HepG2 (cell line): ENCODE measurements around the gene PCDHB10. TPM values are rescaled to one million over a fixed set of nuclear protein-coding genes. Genes with fewer than 3 reads are reported as not detected.
"Not testable (repeated sequence)": the region's sequence is repeated elsewhere in the genome, so short reads cannot be mapped to it uniquely, and the experiment has no call there.

Source experiments
- ATAC-seq: fragments of 200-7000 bp; cut with Tn5 transposase; 3 replicates; pipeline ENCODE4 v1.9.1; 2020; ENCODE audit warnings: mild to moderate bottlenecking, moderate library complexity
- BruUV-seq: library from RNA; stranded (reverse); fragments of 400-500 nt; replicated peaks from 2 replicates; lab custom pipeline; 2021; lab: Mats Ljungman, UMichigan
- CTCF ChIA-PET: fragments of 300-600 bp; formaldehyde crosslinking; extraction: SDS; loops from one replicate; lab custom pipeline; 2021; ENCODE audit warnings: low total read pairs, inconsistent platforms, low intra/inter-chr PET ratio; lab: Yijun Ruan, JAX
- POLR2A ChIA-PET: fragments of 350-600 bp; sonication (Branson Sonifier 250); formaldehyde crosslinking; loops from one replicate; lab custom pipeline; 2020; ENCODE audit warnings: antibody characterized with exemption, inconsistent platforms; lab: Yijun Ruan, JAX
- DNase-seq: peaks from one replicate; pipeline ENCODE4 v3.0.0-alpha.2; 2015; ENCODE audit warnings: low spot score
- FAIRE-seq: peaks from 3 replicates; lab custom pipeline; 2011; peaks lifted over from hg19 to GRCh38; lab: Jason Lieb, UNC
- H2AFZ ChIP-seq: one replicate; pipeline ENCODE4 v1.6.1; 2011; ENCODE audit warnings: low read length, inconsistent platforms
- H3K27ac ChIP-seq: fragments of 300-600 bp; 3 replicates; pipeline ENCODE4 v1.8.0; 2011; ENCODE audit warnings: mixed run types, mild to moderate bottlenecking, mixed read lengths, low read length, inconsistent platforms; ENCODE audit not compliant: insufficient read depth; ENCODE audit errors: extremely low read length
- H3K27me3 ChIP-seq, 2 experiments: fragments of 200-600 bp in 1 of 2; 2 replicates in 1 of 2; 3 replicates in 1 of 2; pipeline versions ENCODE4 v1.6.0 to v1.8.0; 2011; ENCODE audit warnings: low read length in 2 of 2, mild to moderate bottlenecking in 2 of 2, moderate library complexity in 2 of 2, inconsistent platforms in 1 of 2; ENCODE audit not compliant: insufficient read depth in 2 of 2, control insufficient read depth in 1 of 2
- H3K36me3 ChIP-seq, 2 experiments: fragments of 200-600 bp in 1 of 2; replicated peaks in 1 of 2; 2 replicates in 1 of 2; 3 replicates in 1 of 2; pipeline versions ENCODE4 v1.5.1 to v1.8.0; 2011; ENCODE audit warnings: low read length in 2 of 2, inconsistent platforms in 1 of 2; ENCODE audit not compliant: insufficient read depth in 2 of 2, control insufficient read depth in 1 of 2
- H3K4me1 ChIP-seq: 2 replicates; pipeline ENCODE4 v1.5.1; 2012; ENCODE audit warnings: low read length, inconsistent platforms; ENCODE audit not compliant: insufficient read depth
- H3K4me2 ChIP-seq: 2 replicates; pipeline ENCODE4 v1.6.0; 2011; ENCODE audit warnings: low read depth, low read length, inconsistent platforms
- H3K4me3 ChIP-seq, 3 experiments: fragments of 200-600 bp in 1 of 3; sonication (generic), shearing (Covaris generic) in 1 of 3; replicated peaks in 1 of 3; 2 replicates each; pipeline ENCODE4 v1.5.1; 2011 to 2016; ENCODE audit warnings: low read length in 3 of 3, inconsistent platforms in 2 of 3, low read depth in 2 of 3, mild to moderate bottlenecking in 2 of 3, control low read depth in 1 of 3, mixed read lengths in 1 of 3; ENCODE audit not compliant: insufficient read depth in 1 of 3
- H3K79me2 ChIP-seq: one replicate; pipeline ENCODE4 v1.6.1; 2011; ENCODE audit warnings: low read length, inconsistent platforms; ENCODE audit not compliant: insufficient read depth
- H3K9ac ChIP-seq: 2 replicates; pipeline ENCODE4 v1.6.0; 2011; ENCODE audit warnings: mild to moderate bottlenecking, low read depth, low read length, inconsistent platforms; ENCODE audit not compliant: insufficient read depth
- H3K9me3 ChIP-seq: 2 replicates; pipeline ENCODE4 v1.5.1; 2012; ENCODE audit warnings: mild to moderate bottlenecking, low read length
- H4K20me1 ChIP-seq: 2 replicates; pipeline ENCODE4 v1.6.0; 2011; ENCODE audit warnings: inconsistent platforms, mild to moderate bottlenecking, low read length, moderate library complexity; ENCODE audit not compliant: insufficient read depth
- ATF7 ChIP-seq, 2 experiments: fragments of 450-650 bp in 1 of 2; sonication (generic) in 1 of 2; formaldehyde crosslinking in 1 of 2; IDR thresholded peaks; 2 replicates each; pipeline versions ENCODE4 v1.4.0 to v1.6.1; 2016 to 2020; ENCODE audit warnings: antibody characterized with exemption in 1 of 2, mild to moderate bottlenecking in 1 of 2, missing genetic modification reagents in 1 of 2
- CEBPB ChIP-seq: IDR thresholded peaks from 2 replicates; pipeline ENCODE4 v1.6.1; 2011; ENCODE audit warnings: low read depth, low read length, improper control_type of control experiment, borderline replicate concordance
- RELA ChIP-seq: sonication (generic); formaldehyde crosslinking; IDR thresholded peaks from 2 replicates; pipeline ENCODE4 v1.4.0; 2020; ENCODE audit warnings: missing genetic modification reagents
- WGBS: methylation state at CpG from one replicate; pipeline ENCODE4 v1.1.6; 2017; ENCODE audit warnings: low lambda C conversion rate; 5-methylcytosine and 5-hydroxymethylcytosine counted together
- in situ Hi-C: cut with HindIII; loops from 2 replicates; pipeline ENCODE4 v1.10.0; 2017; ENCODE audit warnings: low pct_unique_long_range_greater_than_20kb; ENCODE audit not compliant: extremely low pct_ligation_motif_present
- intact Hi-C: fragments of 100-400 bp; cut with micrococcal nuclease; formaldehyde crosslinking; loops from one replicate; pipeline ENCODE4 v1.10.0; 2022; ENCODE audit not compliant: unreplicated experiment
- polyA plus RNA-seq, 8 experiments: library from polyadenylated mRNA; depleted of rRNA in 3 of 8; stranded (reverse) in 7 of 8; unstranded in 1 of 8; fragments of >200 nt; fragmentation: Illumina TruSeq in 4 of 8; extraction: Trizol in 4 of 8; gene quantifications; 2 replicates each; pipeline versions ENCODE4 v1.2.1 to v1.2.3, GENCODE V29; 2011 to 2016; ENCODE audit warnings: low read depth in 4 of 8, missing spikeins in 1 of 8, mixed read lengths in 1 of 8; ENCODE audit not compliant: insufficient read depth in 1 of 8
- total RNA-seq, 5 experiments: library from RNA; depleted of rRNA; stranded (reverse); fragments of >200 nt; fragmentation: Illumina TruSeq; extraction: Trizol; gene quantifications; 2 replicates each; pipeline ENCODE4 v1.2.3, GENCODE V29; 2016; ENCODE audit warnings: low read depth in 1 of 5

PCDHB10 gene
- total and polyA plus RNA-seq, 2 of the 13 experiments (the other 11 are each of a cell fraction or from before 2014, with no cell fraction given) = 0.05 TPM; not detected in 1

- POLR2A ChIA-PET, in situ Hi-C loops, BruUV-seq, intact Hi-C loops, H3K4me1 ChIP-seq, H3K4me2 ChIP-seq, H3K9me3 ChIP-seq, H3K36me3 ChIP-seq, H4K20me1 ChIP-seq, H3K27me3 ChIP-seq, CTCF ChIA-PET, H3K9ac ChIP-seq, H2AFZ ChIP-seq, DNase-seq, ATAC-seq, H3K79me2 ChIP-seq, H3K4me3 ChIP-seq, H3K27ac ChIP-seq, FAIRE-seq: not testable (repeated sequence)
- WGBS = 79% methylated on average over 33 of the region's 79 CpGs
Observed at GRCh38 chr5:141174291-141175104, 17.7 kb upstream of the PCDHB10 start.

GRCh38 chr5:141175933-141176332 lies 16.2 kb upstream of the PCDHB10 start:
- FAIRE-seq = no peak
- no peak for DNase-seq
- Histone ChIP-seq H3K79me2 (no peaks in the 10 kb centered on the region), H3K9ac (no peak overlapping the region), H3K4me1 (no peaks in the 10 kb centered on the region), H3K27ac (no peak overlapping the region), H3K9me3 (no peaks in the 10 kb centered on the region), H4K20me1 (no peaks in the 10 kb centered on the region), H3K4me3 (no peak overlapping the region), H3K36me3 (no peaks in the 10 kb centered on the region), H3K27me3 (no peaks in the 10 kb centered on the region; a peak in 1 of 5 replicates), H3K4me2 (no peak overlapping the region), H2AFZ (no peak overlapping the region)
- ChIA-PET POLR2A (no interaction called here), CTCF (no interaction called here)
- peak; percentile 10; the same call in 1 of the 2 replicates for TF ChIP-seq CEBPB
- no peak for TF ChIP-seq RELA (CRISPR knock-in tag)
- TF ChIP-seq ATF7 (IDR thresholded peaks at IDR 0.05) = peak; percentile 47; the same call in 1 of the 2 replicates
- TF ChIP-seq ATF7 (CRISPR knock-in tag; IDR thresholded peaks at IDR 0.05) = no peak
- intact Hi-C loops (no loop called here), in situ Hi-C loops (no loop called here)
- BruUV-seq = no TSS peak
- no peak for ATAC-seq
- 0% methylated on average over 1 of the region's 1 CpG for WGBS
